ENCODE data around the gene CD8B.

Gene CD8B

DNA sequence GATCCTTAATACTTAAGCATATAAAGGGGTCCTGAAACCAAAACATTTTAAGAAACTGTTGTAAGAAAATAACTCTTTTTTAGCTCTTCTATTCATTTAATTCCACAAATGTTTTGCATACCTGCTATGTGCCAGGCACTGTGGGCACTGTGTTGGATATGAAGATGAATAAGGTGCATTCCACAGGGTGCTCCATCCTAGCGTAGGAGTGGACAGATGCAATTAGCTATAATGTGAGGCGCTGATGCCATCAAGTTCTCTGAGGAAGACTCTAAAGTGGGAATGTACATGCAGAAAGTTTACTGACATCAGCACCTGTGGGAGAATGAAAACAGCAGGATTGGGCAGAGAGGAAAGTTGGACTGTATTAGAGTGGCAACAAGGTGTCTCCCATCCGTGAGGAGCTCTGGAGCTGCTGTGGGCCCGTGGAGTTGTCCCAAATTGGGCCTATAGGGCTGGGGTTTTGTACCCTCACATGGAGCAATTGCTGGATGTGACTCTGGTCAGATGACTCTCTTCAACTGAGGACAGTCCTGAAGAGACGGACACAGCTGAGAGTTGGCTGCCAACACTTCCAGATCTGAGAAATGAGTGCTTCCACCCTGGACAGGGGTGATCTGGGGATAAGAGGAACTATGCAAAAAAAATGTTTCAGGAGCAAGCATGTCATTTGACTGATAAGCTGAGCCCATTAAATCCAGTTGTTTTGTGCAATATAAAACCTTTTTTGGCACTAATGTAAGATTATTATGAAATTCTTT is 93.3 kb downstream of the CD8B start:
- DNase-seq (ENCODE audit: low read depth) = no peak

Measured in activated T-helper 9 cell treated with anti-CD3 and anti-CD28 coated beads, Interleukin-2, amount 50 U/mL, for 16 hours (primary cell).